K562 (cell line): ENCODE results near the gene ALAS2. TPM values are rescaled to one million over a fixed set of nuclear protein-coding genes. Genes with fewer than 3 reads are reported as not detected.

ENCODE experiments used
- BCLAF1 ChIP-seq, 2 experiments: fragments of 450-650 bp in 1 of 2; IDR thresholded peaks; 2 replicates each; pipeline ENCODE4 v1.6.1; 2011 to 2017; ENCODE audit warnings: low read depth in 2 of 2, antibody characterized with exemption in 1 of 2, borderline replicate concordance in 1 of 2, low read length in 1 of 2, mild to moderate bottlenecking in 1 of 2, mixed read lengths in 1 of 2; ENCODE audit not compliant: control insufficient read depth in 1 of 2
- BCOR ChIP-seq: fragments of 450-650 bp; IDR thresholded peaks from 2 replicates; pipeline ENCODE4 v1.6.1; 2016
- CEBPB ChIP-seq: fragments of 450-650 bp; IDR thresholded peaks from 2 replicates; pipeline ENCODE4 v1.6.1; 2016; ENCODE audit warnings: missing genetic modification characterization, missing compliant biosample characterization
- CSDE1 ChIP-seq, 2 experiments: fragments of 450-650 bp; IDR thresholded peaks; 2 replicates each; pipeline ENCODE4 v1.6.1; 2016; ENCODE audit warnings: mild to moderate bottlenecking in 1 of 2
- DDX20 ChIP-seq: fragments of 450-650 bp; IDR thresholded peaks from 2 replicates; pipeline ENCODE4 v1.6.1; 2016; ENCODE audit warnings: missing genetic modification characterization, low read depth, mild to moderate bottlenecking, missing compliant biosample characterization, moderate library complexity
- DIDO1 ChIP-seq: fragments of 450-650 bp; IDR thresholded peaks from 2 replicates; pipeline ENCODE4 v1.6.1; 2016; ENCODE audit warnings: low read depth, missing biosample characterization, missing genetic modification characterization
- FOS ChIP-seq: IDR thresholded peaks from 3 replicates; pipeline ENCODE4 v1.6.1; 2011; ENCODE audit not compliant: insufficient read length; ENCODE audit errors: extremely low read depth
- FOXO4 ChIP-seq: fragments of 450-650 bp; formaldehyde crosslinking; IDR thresholded peaks from 2 replicates; pipeline ENCODE4 v1.4.0; 2020; ENCODE audit warnings: mild to moderate bottlenecking, moderate library complexity
- HNRNPL ChIP-seq: fragments of 200-400 bp; formaldehyde crosslinking; IDR thresholded peaks from 2 replicates; pipeline ENCODE4 v1.6.1; 2017; ENCODE audit warnings: low read depth, mild to moderate bottlenecking, low read length
- IRF1 ChIP-seq: sonication (generic); formaldehyde crosslinking; IDR thresholded peaks from 2 replicates; pipeline ENCODE4 v1.8.0; 2022; ENCODE audit warnings: missing genetic modification reagents, mild to moderate bottlenecking, borderline replicate concordance
- KAT2B ChIP-seq: IDR thresholded peaks from one replicate; pipeline ENCODE4 v1.6.1; 2012; ENCODE audit warnings: low read depth, mild to moderate bottlenecking, control low read depth, inconsistent platforms, low read length, moderate library complexity
- MAFF ChIP-seq: IDR thresholded peaks from 2 replicates; pipeline ENCODE4 v1.6.1; 2012; ENCODE audit warnings: low read length, improper control_type of control experiment
- NCOA4 ChIP-seq: fragments of 450-650 bp; IDR thresholded peaks from 2 replicates; pipeline ENCODE4 v1.6.1; 2018; ENCODE audit warnings: mild to moderate bottlenecking; ENCODE audit not compliant: partially characterized antibody
- NFE2L1 ChIP-seq: fragments of 450-650 bp; IDR thresholded peaks from 2 replicates; pipeline ENCODE4 v1.6.1; 2016; ENCODE audit warnings: missing genetic modification characterization, low read depth, mild to moderate bottlenecking, missing compliant biosample characterization, moderate library complexity, borderline replicate concordance
- PHTF2 ChIP-seq: fragments of 250-450 bp; sonication (Bioruptor Pico); IDR thresholded peaks from 2 replicates; pipeline ENCODE4 v1.5.0; 2021; ENCODE audit warnings: mild to moderate bottlenecking
- RBM39 ChIP-seq: fragments of 200-400 bp; formaldehyde crosslinking; optimal IDR thresholded peaks from 2 replicates; pipeline ENCODE3; 2018; ENCODE audit warnings: low read depth, low read length
- SAFB ChIP-seq: fragments of 200-400 bp; formaldehyde crosslinking; IDR thresholded peaks from 2 replicates; pipeline ENCODE4 v1.6.1; 2017; ENCODE audit warnings: low read depth, low read length, borderline replicate concordance
- TAF15 ChIP-seq: fragments of 200-400 bp; formaldehyde crosslinking; IDR thresholded peaks from 2 replicates; pipeline ENCODE4 v1.6.1; 2017; ENCODE audit warnings: mild to moderate bottlenecking, low read depth, low read length, moderate library complexity
- TCF7L2 ChIP-seq: fragments of 150-350 bp; IDR thresholded peaks from 2 replicates; pipeline ENCODE4 v1.6.1; 2016; ENCODE audit warnings: low read depth, mild to moderate bottlenecking, low read length, moderate library complexity
- ZBTB34 ChIP-seq: fragments of 250-450 bp; sonication (Bioruptor Pico); IDR thresholded peaks from 2 replicates; pipeline ENCODE4 v1.8.0; 2021; ENCODE audit warnings: mild to moderate bottlenecking, moderate library complexity
- ZBTB8A ChIP-seq: fragments of 450-650 bp; IDR thresholded peaks from 2 replicates; pipeline ENCODE4 v1.6.1; 2018; ENCODE audit warnings: mild to moderate bottlenecking, moderate library complexity; ENCODE audit not compliant: partially characterized antibody
- ZKSCAN3 ChIP-seq: fragments of 250-450 bp; sonication (Bioruptor Pico); IDR thresholded peaks from 2 replicates; pipeline ENCODE4 v1.4.0; 2020
- ZNF146 ChIP-seq: IDR thresholded peaks from one replicate; pipeline ENCODE4 v1.6.1; 2018; ENCODE audit warnings: missing compliant biosample characterization; ENCODE audit not compliant: unreplicated experiment
- ZNF551 ChIP-seq: fragments of 250-450 bp; sonication (Bioruptor Pico); IDR thresholded peaks from 2 replicates; pipeline ENCODE4 v1.5.0; 2021; ENCODE audit warnings: mild to moderate bottlenecking, moderate library complexity
- ZNF561 ChIP-seq: fragments of 450-650 bp; formaldehyde crosslinking; conservative IDR thresholded peaks from 2 replicates; pipeline ENCODE4 v1.4.0; 2020; ENCODE audit warnings: mild to moderate bottlenecking, moderate library complexity
- polyA plus RNA-seq, 8 experiments: library from polyadenylated mRNA; depleted of rRNA in 4 of 8; stranded (reverse) in 5 of 8; unstranded in 3 of 8; fragments of >200 nt; fragmentation: Nextera tagmentation in 2 of 8; fragmentation: Illumina TruSeq in 1 of 8; extraction: Ambion mirVana in 2 of 8; extraction: Trizol in 1 of 8; gene quantifications; 2 replicates each; pipeline versions ENCODE4 v1.2.1 to v1.2.3, GENCODE V29; 2011 to 2014; ENCODE audit warnings: inconsistent platforms in 1 of 8, missing spikeins in 1 of 8
- total RNA-seq, 7 experiments: library from RNA; depleted of rRNA in 6 of 7; stranded (reverse); fragments of >200 nt in 6 of 7; fragmentation: Illumina TruSeq in 2 of 7; extraction: Trizol in 2 of 7; gene quantifications; 2 replicates each; pipeline versions ENCODE4 v1.2.1 to v1.2.3, GENCODE V29; 2011 to 2021; ENCODE audit warnings: low replicate concordance in 1 of 7

The ALAS2 gene
- total and polyA plus RNA-seq, 9 of the 15 experiments (the other 6 are each of a cell fraction or from before 2014, with no cell fraction given) = 14.6 to 101 (median 33.4) TPM

GRCh38 chrX:55014897-55015299 lies 15.9 kb downstream of the ALAS2 start (continued):
- peak; percentile 45; the same call in 1 of the 2 replicates for TF ChIP-seq MAFF
- TF ChIP-seq ZNF551 = no peak
- no peak for TF ChIP-seq ZBTB8A
- TF ChIP-seq FOS = no peak
- TF ChIP-seq KAT2B = no peak
- TF ChIP-seq TCF7L2 = no peak
- no peak for TF ChIP-seq FOXO4 (CRISPR knock-in tag)
- no peak for TF ChIP-seq NCOA4
- TF ChIP-seq IRF1 = no peak
- no peak for TF ChIP-seq ZBTB34 (CRISPR knock-in tag)
- TF ChIP-seq SAFB = no peak
- TF ChIP-seq BCOR = peak; percentile 75
- no peak for TF ChIP-seq CSDE1 (IDR thresholded peaks at IDR 0.05)
- no peak for TF ChIP-seq RBM39
- no peak for TF ChIP-seq TAF15
- TF ChIP-seq PHTF2 (CRISPR knock-in tag) = no peak
- no peak for TF ChIP-seq DIDO1 (tag)
- no peak for TF ChIP-seq NFE2L1 (tag)
- no peak; the same call in 1 of the 2 replicates for TF ChIP-seq DDX20 (tag)
- TF ChIP-seq BCLAF1 (IDR thresholded peaks at IDR 0.05; ENCODE audit: borderline replicate concordance in 1 of 2, control insufficient read depth in 1 of 2, low read depth in 2 of 2, low read length in 1 of 2) = peak in 1 of 2 experiments; percentile 50; a peak in 1 of 4 replicates
- no peak for TF ChIP-seq ZNF561
- TF ChIP-seq CEBPB (tag) = no peak
- TF ChIP-seq ZKSCAN3 (CRISPR knock-in tag) = no peak
- no peak for TF ChIP-seq HNRNPL
- no peak for TF ChIP-seq ZNF146 (CRISPR knock-in tag)
